RWPE2 (cell line): ENCODE measurements around the gene SPATA20.

Source experiments
- ATAC-seq: fragments of 200-7000 bp; cut with Tn5 transposase; 3 replicates; pipeline ENCODE4 v1.9.1; 2021; ENCODE audit warnings: low read depth
- DNase-seq: peaks from one replicate; pipeline ENCODE4 v3.0.0-alpha.2; 2020; ENCODE audit warnings: low spot score
- H3K27ac ChIP-seq: fragments of 450-650 bp; 2 replicates; pipeline ENCODE4 v1.5.1; 2017; ENCODE audit warnings: mild to moderate bottlenecking; ENCODE audit not compliant: poor library complexity, severe bottlenecking
- H3K27me3 ChIP-seq: fragments of 250-450 bp; sonication (Bioruptor Pico); 2 replicates; pipeline ENCODE4 v1.5.1; 2021; ENCODE audit warnings: mild to moderate bottlenecking, moderate library complexity; ENCODE audit not compliant: insufficient read depth, poor library complexity, severe bottlenecking
- H3K36me3 ChIP-seq: fragments of 250-450 bp; sonication (Bioruptor Pico); 2 replicates; pipeline ENCODE4 v1.5.1; 2020; ENCODE audit warnings: low read depth, mild to moderate bottlenecking, moderate library complexity
- H3K4me1 ChIP-seq: fragments of 250-450 bp; sonication (Bioruptor Pico); 2 replicates; pipeline ENCODE4 v1.5.1; 2021; ENCODE audit warnings: mild to moderate bottlenecking, moderate library complexity; ENCODE audit not compliant: insufficient read depth, poor library complexity, severe bottlenecking
- H3K4me3 ChIP-seq: fragments of 250-450 bp; sonication (Bioruptor Pico); 2 replicates; pipeline ENCODE4 v1.5.1; 2021; ENCODE audit warnings: mild to moderate bottlenecking, moderate library complexity; ENCODE audit not compliant: severe bottlenecking
- H3K9me3 ChIP-seq: fragments of 250-450 bp; sonication (Bioruptor Pico); 2 replicates; pipeline ENCODE4 v1.5.1; 2021; ENCODE audit warnings: mild to moderate bottlenecking, moderate library complexity; ENCODE audit not compliant: severe bottlenecking
- CTCF ChIP-seq: fragments of 450-650 bp; IDR thresholded peaks from one replicate; pipeline ENCODE4 v1.5.1; 2017; ENCODE audit warnings: mild to moderate bottlenecking, moderate library complexity; ENCODE audit not compliant: poor library complexity, severe bottlenecking

Gene SPATA20

GRCh38 chr17:50571681-50572080 is 24.7 kb downstream of the SPATA20 start:
- H3K36me3 ChIP-seq, result no peaks in the 10 kb centered on the region
- no peak for DNase-seq
- no peak overlapping the region for H3K4me3 ChIP-seq
- no peak overlapping the region for H3K27ac ChIP-seq
- no peaks in the 10 kb centered on the region for H3K4me1 ChIP-seq
- no peaks in the 10 kb centered on the region for H3K27me3 ChIP-seq
- ATAC-seq, result no peak
- no peaks in the 10 kb centered on the region for H3K9me3 ChIP-seq
- no peak for TF ChIP-seq CTCF

GRCh38 chr17:50572541-50572940 is 25.6 kb downstream of the SPATA20 start:
- no peak overlapping the region for H3K27ac ChIP-seq
- no peaks in the 10 kb centered on the region for H3K36me3 ChIP-seq
- H3K9me3 ChIP-seq, result no peaks in the 10 kb centered on the region
- DNase-seq (no peak), ATAC-seq (no peak)
- H3K4me3 ChIP-seq, result no peak overlapping the region
- H3K4me1 ChIP-seq, result no peaks in the 10 kb centered on the region
- no peak for TF ChIP-seq CTCF
- H3K27me3 ChIP-seq, result no peaks in the 10 kb centered on the region

GRCh38 chr17:50573866-50574611 is 27.1 kb downstream of the SPATA20 start:
- ATAC-seq (no peak), DNase-seq (no peak)
- Histone ChIP-seq H3K4me3 (no peak overlapping the region), H3K27ac (no peak overlapping the region), H3K4me1 (no peaks in the 10 kb centered on the region), H3K36me3 (no peaks in the 10 kb centered on the region), H3K27me3 (no peaks in the 10 kb centered on the region), H3K9me3 (no peaks in the 10 kb centered on the region)
- TF ChIP-seq CTCF, result no peak

- no peaks in the 10 kb centered on the region for H3K4me1 ChIP-seq
- DNase-seq, result no peak
- H3K9me3 ChIP-seq, result no peaks in the 10 kb centered on the region
- no peak for TF ChIP-seq CTCF
- H3K27me3 ChIP-seq, result no peaks in the 10 kb centered on the region
- no peak overlapping the region for H3K27ac ChIP-seq
- H3K4me3 ChIP-seq, result no peak overlapping the region
- ATAC-seq, result no peak
- no peaks in the 10 kb centered on the region for H3K36me3 ChIP-seq
Observed at GRCh38 chr17:50575581-50576210, 28.7 kb downstream of the SPATA20 start.

- H3K9me3 ChIP-seq, result no peaks in the 10 kb centered on the region
- H3K27me3 ChIP-seq, result no peaks in the 10 kb centered on the region
- DNase-seq, result no peak
- H3K36me3 ChIP-seq, result no peaks in the 10 kb centered on the region
- H3K27ac ChIP-seq, result no peak overlapping the region
- TF ChIP-seq CTCF, result no peak
- no peaks in the 10 kb centered on the region for H3K4me1 ChIP-seq
- no peak overlapping the region for H3K4me3 ChIP-seq
- no peak for ATAC-seq
Observed at GRCh38 chr17:50576864-50577263, 29.9 kb downstream of the SPATA20 start.
